Measurements from ENCODE around the gene OR14C36. TPM values are rescaled to one million over a fixed set of nuclear protein-coding genes. Genes with fewer than 3 reads are reported as not detected.
"Not testable (repeated sequence)": the region's sequence is repeated elsewhere in the genome, so short reads cannot be mapped to it uniquely, and the experiment has no call there.

Gene OR14C36, protein sequence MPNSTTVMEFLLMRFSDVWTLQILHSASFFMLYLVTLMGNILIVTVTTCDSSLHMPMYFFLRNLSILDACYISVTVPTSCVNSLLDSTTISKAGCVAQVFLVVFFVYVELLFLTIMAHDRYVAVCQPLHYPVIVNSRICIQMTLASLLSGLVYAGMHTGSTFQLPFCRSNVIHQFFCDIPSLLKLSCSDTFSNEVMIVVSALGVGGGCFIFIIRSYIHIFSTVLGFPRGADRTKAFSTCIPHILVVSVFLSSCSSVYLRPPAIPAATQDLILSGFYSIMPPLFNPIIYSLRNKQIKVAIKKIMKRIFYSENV
- polyA plus RNA-seq (2013, experiment 1 of 2): not detected
- not detected for polyA plus RNA-seq (2013, experiment 2 of 2)

DNA sequence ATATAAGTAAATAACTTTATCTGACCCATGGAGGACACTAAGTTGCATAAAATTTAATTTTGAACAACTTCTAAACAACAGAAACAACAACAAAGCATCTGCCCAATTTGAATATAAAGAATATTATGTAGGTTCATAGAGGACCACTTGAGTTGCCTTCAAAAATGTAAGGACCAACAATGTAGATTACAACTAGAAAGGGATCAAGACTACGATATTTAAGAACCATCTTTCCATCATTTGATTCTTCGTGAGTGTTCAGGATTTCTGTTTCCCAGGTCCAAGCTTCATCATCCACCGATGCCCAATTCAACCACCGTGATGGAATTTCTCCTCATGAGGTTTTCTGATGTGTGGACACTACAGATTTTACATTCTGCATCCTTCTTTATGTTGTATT is at the start of gene OR14C36:
TSS of gene OR14C36 (plus strand) at position 301 of the 400 bp plus-strand sequence. CDS start at position 301, 0 bp downstream.
- no peaks in the 10 kb centered on the region for H3K4me1 ChIP-seq (ENCODE audit: control insufficient read depth, insufficient read depth, low read length, poor library complexity, severe bottlenecking)
- WGBS, 2 experiments (ENCODE audit: insufficient coverage in 2 of 2): 40 to 53% methylated on average over 1 to 3 of the region's 4 CpGs
- no peaks in the 10 kb centered on the region for H3K36me3 ChIP-seq (ENCODE audit: control insufficient read depth, insufficient read depth, low read length)
- no peak within 1 kb of the TSS for H3K27ac ChIP-seq (ENCODE audit: low read depth, low read length, severe bottlenecking)
- H3K4me3 ChIP-seq (ENCODE audit: extremely low read depth, insufficient read depth, low read length, poor library complexity, severe bottlenecking): no peak within 1 kb of the TSS
- H3K9me3 ChIP-seq (ENCODE audit: control insufficient read depth, low read length): peaks cover 26% of the 10 kb centered on the region

DNA sequence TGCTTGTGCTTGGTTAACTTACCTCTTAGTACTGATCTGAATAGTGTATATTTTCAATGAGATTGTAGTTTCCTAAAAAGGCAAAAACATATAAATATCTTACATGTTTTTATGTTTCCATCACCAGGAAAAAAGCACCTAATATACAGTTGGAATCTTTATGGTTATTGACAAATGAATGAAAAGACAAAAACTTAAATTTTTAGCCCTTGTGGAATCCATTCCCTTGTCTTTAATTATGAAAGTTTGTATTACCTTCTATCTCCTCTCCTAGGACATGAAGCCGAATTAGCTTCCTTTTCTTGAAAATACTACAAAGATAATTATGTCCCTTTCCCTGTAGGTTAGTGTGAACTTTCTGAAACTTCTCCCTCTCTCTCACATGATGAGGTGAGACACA is 45.3 kb upstream of the OR14C36 start, which contains the start of gene OR2T12:
TSS of gene OR2T12 (minus strand) at position 101 of the 400 bp plus-strand sequence. CDS start 7,846 bp downstream, outside the sequence.
- no peaks in the 10 kb centered on the region for H3K36me3 ChIP-seq (ENCODE audit: control insufficient read depth, insufficient read depth, low read length)
- H3K27ac ChIP-seq (ENCODE audit: low read depth, low read length, severe bottlenecking): no peak within 1 kb of the TSS
- WGBS, 2 experiments (ENCODE audit: insufficient coverage in 2 of 2): no CpG with 5 or more reads among the region's 1 CpG
- H3K9me3 ChIP-seq (ENCODE audit: control insufficient read depth, low read length): peaks cover 23% of the 10 kb centered on the region
- H3K4me3 ChIP-seq (ENCODE audit: extremely low read depth, insufficient read depth, low read length, poor library complexity, severe bottlenecking): no peak within 1 kb of the TSS
- no peaks in the 10 kb centered on the region for H3K4me1 ChIP-seq (ENCODE audit: control insufficient read depth, insufficient read depth, low read length, poor library complexity, severe bottlenecking)

DNA sequence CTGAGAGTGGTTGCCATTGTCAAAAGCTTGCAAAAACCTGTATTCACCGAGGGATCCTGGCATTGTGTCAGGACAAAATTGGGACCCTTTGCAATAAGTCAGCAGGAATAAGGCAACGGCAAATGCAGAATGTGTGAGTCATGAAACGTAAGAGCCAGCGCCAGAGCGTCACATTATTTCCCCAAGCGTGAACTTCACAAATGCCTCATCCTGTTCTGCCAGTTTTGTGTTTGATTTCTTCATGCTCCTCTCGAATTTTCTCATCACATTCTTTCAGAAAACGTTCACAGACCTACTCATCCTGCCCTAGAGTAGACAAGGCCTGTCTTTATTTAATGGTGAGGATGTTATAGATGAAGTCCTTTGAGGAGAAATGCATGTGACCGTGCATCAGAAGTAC is 42.9 kb upstream of the OR14C36 start:
- not testable (repeated sequence) for H3K4me3 ChIP-seq (ENCODE audit: extremely low read depth, insufficient read depth, low read length, poor library complexity, severe bottlenecking); H3K27ac ChIP-seq (ENCODE audit: low read depth, low read length, severe bottlenecking); H3K36me3 ChIP-seq (ENCODE audit: control insufficient read depth, insufficient read depth, low read length); H3K4me1 ChIP-seq (ENCODE audit: control insufficient read depth, insufficient read depth, low read length, poor library complexity, severe bottlenecking)
- H3K9me3 ChIP-seq (ENCODE audit: control insufficient read depth, low read length): peaks cover 24% of the 10 kb centered on the region
- 73 to 93% methylated on average over 3 to 7 of the region's 9 CpGs for WGBS, 2 experiments (ENCODE audit: insufficient coverage in 2 of 2)

DNA sequence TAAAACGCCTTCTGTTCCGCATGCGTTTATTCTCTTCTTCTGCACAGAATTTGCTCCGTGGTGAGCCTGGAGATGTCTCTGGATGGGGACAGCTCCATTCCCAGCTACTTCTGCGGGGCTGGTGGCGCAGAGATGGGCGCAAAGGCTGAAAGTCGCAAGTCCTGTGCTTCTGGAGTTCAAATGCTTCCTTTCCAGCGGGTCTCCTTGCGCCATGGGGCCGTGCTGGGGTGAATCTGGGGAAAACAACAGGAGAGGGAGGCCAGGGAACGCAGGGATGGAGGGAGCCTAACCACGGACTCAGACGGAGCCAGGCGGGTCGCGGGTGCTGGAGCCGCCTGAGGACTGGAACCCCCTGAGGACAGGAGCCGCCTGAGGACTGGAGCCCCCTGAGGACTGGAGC is 42.5 kb upstream of the OR14C36 start:
- 73 to 77% methylated on average over 16 to 19 of the region's 19 CpGs for WGBS, 2 experiments (ENCODE audit: insufficient coverage in 2 of 2)
- H3K27ac ChIP-seq (ENCODE audit: low read depth, low read length, severe bottlenecking): no peak overlapping the region
- H3K9me3 ChIP-seq (ENCODE audit: control insufficient read depth, low read length): peaks cover 24% of the 10 kb centered on the region
- H3K4me1 ChIP-seq (ENCODE audit: control insufficient read depth, insufficient read depth, low read length, poor library complexity, severe bottlenecking): no peaks in the 10 kb centered on the region
- H3K4me3 ChIP-seq (ENCODE audit: extremely low read depth, insufficient read depth, low read length, poor library complexity, severe bottlenecking): no peak overlapping the region
- no peaks in the 10 kb centered on the region for H3K36me3 ChIP-seq (ENCODE audit: control insufficient read depth, insufficient read depth, low read length)

DNA sequence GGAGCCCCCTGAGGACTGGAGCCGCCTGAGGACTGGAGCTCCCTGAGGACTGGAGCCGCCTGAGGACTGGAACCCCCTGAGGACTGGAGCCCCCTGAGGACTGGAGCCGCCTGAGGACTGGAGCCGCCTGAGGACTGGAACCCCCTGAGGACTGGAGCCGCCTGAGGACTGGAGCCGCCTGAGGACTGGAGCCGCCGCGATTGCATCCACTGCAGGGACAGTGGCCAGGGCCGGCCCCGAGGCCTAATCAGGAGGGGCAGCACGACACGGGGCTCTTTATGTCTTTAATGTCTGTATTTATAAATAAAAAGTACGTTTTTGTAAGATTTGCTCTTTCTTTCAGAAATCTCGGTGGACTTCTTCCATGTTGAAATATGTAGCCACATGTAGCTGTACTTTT is 41.8 kb upstream of the OR14C36 start:
- WGBS, 2 experiments (ENCODE audit: insufficient coverage in 2 of 2): 70 to 75% methylated on average over 4 to 10 of the region's 15 CpGs
- H3K9me3 ChIP-seq (ENCODE audit: control insufficient read depth, low read length): peaks cover 27% of the 10 kb centered on the region

DNA sequence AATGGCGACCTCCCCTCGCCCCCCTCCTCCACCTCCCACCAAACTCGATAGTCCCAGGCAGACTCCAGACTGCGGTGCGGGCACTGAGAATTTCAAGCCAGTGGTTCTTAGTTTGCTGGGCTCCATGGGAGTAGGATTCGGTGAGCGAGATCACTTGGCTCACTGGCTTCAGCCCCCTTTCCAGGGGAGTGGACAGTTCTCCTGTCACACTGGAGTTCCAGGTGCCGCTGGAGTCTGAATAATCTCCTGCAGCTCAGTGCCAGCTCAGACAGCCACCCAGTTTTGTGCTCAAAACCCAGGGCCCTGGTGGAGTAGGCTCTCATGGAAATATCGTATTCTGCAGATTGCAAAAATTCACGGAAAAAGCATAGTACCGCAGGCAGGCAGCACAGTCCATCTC is 31.8 kb upstream of the OR14C36 start:
- WGBS, 2 experiments (ENCODE audit: insufficient coverage in 2 of 2): 81 to 84% methylated on average over 7 to 11 of the region's 11 CpGs
- no peaks in the 10 kb centered on the region for H3K36me3 ChIP-seq (ENCODE audit: control insufficient read depth, insufficient read depth, low read length)
- no peaks in the 10 kb centered on the region for H3K4me1 ChIP-seq (ENCODE audit: control insufficient read depth, insufficient read depth, low read length, poor library complexity, severe bottlenecking)
- H3K9me3 ChIP-seq (ENCODE audit: control insufficient read depth, low read length): peaks cover 48% of the 10 kb centered on the region
- H3K27ac ChIP-seq (ENCODE audit: low read depth, low read length, severe bottlenecking): no peak overlapping the region
- no peak overlapping the region for H3K4me3 ChIP-seq (ENCODE audit: extremely low read depth, insufficient read depth, low read length, poor library complexity, severe bottlenecking)

More for the DNA sequence above, 41.8 kb upstream of the OR14C36 start:
- H3K4me3 ChIP-seq (ENCODE audit: extremely low read depth, insufficient read depth, low read length, poor library complexity, severe bottlenecking); H3K27ac ChIP-seq (ENCODE audit: low read depth, low read length, severe bottlenecking); H3K36me3 ChIP-seq (ENCODE audit: control insufficient read depth, insufficient read depth, low read length); H3K4me1 ChIP-seq (ENCODE audit: control insufficient read depth, insufficient read depth, low read length, poor library complexity, severe bottlenecking): not testable (repeated sequence)

DNA sequence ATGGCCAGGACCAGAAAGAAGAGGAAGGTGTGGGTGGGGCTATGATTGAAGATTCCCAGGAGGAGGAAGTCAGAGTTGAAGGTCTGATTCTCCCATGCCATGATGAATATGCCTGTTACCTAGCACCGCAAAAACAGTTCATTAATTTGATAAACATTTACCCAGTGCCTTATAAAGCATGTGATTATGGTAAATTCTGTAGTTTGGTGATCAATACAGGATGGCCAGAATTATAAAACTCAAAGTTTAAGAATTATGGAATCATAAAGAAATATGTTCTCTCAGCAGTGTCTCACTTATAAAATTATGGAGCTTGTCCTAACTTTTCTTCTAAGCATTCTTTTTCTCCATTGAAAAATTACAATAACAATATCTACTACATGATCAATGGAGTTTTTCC is 24.1 kb upstream of the OR14C36 start, which contains the start of gene OR2M7:
TSS of gene OR2M7 (minus strand) at position 101 of the 400 bp plus-strand sequence. CDS start at position 101, 0 bp downstream.
- Histone ChIP-seq H3K4me3 (ENCODE audit: extremely low read depth, insufficient read depth, low read length, poor library complexity, severe bottlenecking) (no peak within 1 kb of the TSS), H3K27ac (ENCODE audit: low read depth, low read length, severe bottlenecking) (no peak within 1 kb of the TSS), H3K36me3 (ENCODE audit: control insufficient read depth, insufficient read depth, low read length) (no peaks in the 10 kb centered on the region), H3K9me3 (ENCODE audit: control insufficient read depth, low read length) (peaks cover 19% of the 10 kb centered on the region), H3K4me1 (ENCODE audit: control insufficient read depth, insufficient read depth, low read length, poor library complexity, severe bottlenecking) (no peaks in the 10 kb centered on the region)
- WGBS, 2 experiments (ENCODE audit: insufficient coverage in 2 of 2): no CpG with 5 or more reads among the region's 1 CpG

DNA sequence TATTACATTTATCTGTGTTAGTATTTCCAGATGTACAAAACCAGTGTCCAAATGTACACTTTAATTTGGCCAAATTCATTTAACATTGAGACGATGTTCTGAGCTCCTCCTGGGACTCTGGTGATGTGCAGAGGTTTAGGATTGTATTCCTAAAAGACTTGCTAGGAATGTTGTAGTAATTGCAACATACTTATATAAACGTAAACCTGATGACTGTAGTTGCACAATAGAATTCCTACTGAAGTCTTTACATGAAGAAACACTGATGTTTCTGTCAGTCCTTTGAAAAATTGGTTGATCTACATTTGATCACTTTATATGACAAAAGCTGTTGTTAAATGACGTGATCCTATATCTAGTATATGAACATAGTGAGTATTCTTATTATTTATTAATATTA is 5.1 kb upstream of the OR14C36 start:
- no CpG with 5 or more reads among the region's 3 CpGs for WGBS, 2 experiments (ENCODE audit: insufficient coverage in 2 of 2)
- no peaks in the 10 kb centered on the region for H3K4me1 ChIP-seq (ENCODE audit: control insufficient read depth, insufficient read depth, low read length, poor library complexity, severe bottlenecking)
- H3K36me3 ChIP-seq (ENCODE audit: control insufficient read depth, insufficient read depth, low read length): no peaks in the 10 kb centered on the region
- H3K4me3 ChIP-seq (ENCODE audit: extremely low read depth, insufficient read depth, low read length, poor library complexity, severe bottlenecking): no peak overlapping the region
- peaks cover 33% of the 10 kb centered on the region for H3K9me3 ChIP-seq (ENCODE audit: control insufficient read depth, low read length)
- H3K27ac ChIP-seq (ENCODE audit: low read depth, low read length, severe bottlenecking): no peak overlapping the region

DNA sequence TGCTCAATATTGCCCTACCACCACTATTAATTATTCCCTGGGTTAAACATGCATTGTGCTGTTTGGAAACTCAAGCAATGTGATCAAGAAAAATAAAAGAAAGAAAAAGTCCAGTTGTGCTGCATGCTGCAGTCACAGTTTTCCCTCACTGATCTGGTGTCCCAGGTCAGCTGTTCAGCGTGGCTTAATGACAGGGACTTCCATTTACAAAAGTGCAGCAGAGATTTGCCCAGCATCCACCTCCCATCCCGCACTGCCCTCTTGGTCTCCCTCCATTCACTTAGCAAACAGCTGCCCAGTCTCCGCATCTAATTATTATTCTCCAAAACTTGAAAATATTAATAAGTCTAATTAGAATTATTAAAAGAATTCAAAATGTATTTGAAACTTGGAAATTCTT is 10.8 kb downstream of the OR14C36 start:
- 11% methylated on average over 1 of the region's 3 CpGs for WGBS, 2 experiments (ENCODE audit: insufficient coverage in 2 of 2)
- H3K9me3 ChIP-seq (ENCODE audit: control insufficient read depth, low read length): peaks cover 56% of the 10 kb centered on the region
- H3K4me1 ChIP-seq (ENCODE audit: control insufficient read depth, insufficient read depth, low read length, poor library complexity, severe bottlenecking): no peaks in the 10 kb centered on the region
- H3K27ac ChIP-seq (ENCODE audit: low read depth, low read length, severe bottlenecking): no peak overlapping the region
- H3K36me3 ChIP-seq (ENCODE audit: control insufficient read depth, insufficient read depth, low read length): no peaks in the 10 kb centered on the region
- H3K4me3 ChIP-seq (ENCODE audit: extremely low read depth, insufficient read depth, low read length, poor library complexity, severe bottlenecking): no peak overlapping the region

DNA sequence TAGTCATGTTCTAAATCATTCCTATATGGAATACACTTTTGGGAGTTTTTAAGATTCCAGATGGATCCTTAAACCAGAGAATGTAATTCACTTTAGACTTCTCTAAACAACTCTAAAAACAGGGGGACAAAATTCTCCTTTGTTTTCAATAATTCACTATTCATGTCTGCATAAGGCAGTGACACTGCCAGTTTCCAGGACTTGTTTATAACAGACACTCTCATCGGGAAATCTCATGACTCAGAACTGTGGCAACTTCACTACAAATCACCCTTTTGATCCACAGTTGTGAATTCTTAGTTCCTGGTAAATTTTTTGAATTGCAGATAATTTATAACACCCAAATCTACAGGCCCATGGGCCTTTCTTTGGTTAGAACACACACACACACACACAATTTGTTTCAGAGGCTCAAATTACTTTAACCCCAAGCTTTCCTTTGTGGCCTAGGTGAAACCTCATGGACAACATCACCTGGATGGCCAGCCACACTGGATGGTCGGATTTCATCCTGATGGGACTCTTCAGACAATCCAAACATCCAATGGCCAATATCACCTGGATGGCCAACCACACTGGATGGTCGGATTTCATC is 12.6 kb downstream of the OR14C36 start, which contains the start of gene OR2T4:
TSS of gene OR2T4 (plus strand) at position 545 of the 595 bp plus-strand sequence. CDS start at position 545, 0 bp downstream.
- H3K36me3 ChIP-seq (ENCODE audit: control insufficient read depth, insufficient read depth, low read length): no peaks in the 10 kb centered on the region

DNA sequence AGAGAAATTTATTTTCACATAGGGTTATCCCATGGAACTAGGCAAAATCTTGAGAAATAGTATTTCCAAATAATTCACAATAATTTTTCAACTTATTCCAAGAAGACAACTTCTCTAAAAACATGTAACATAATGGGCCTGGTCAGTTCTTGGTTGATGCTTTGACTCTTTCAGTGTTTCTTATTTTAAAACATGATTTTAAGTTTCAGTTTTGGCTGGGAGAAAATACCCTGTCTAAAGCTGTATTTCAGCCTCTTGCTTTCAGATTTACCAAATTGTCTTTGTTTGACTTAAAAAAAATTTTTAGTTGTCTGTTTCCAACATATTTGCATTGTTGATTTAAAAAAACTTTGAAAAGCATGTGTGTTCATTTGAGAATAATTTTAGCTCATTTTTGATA is 18.0 kb downstream of the OR14C36 start:
- Histone ChIP-seq H3K4me3 (ENCODE audit: extremely low read depth, insufficient read depth, low read length, poor library complexity, severe bottlenecking) (no peak overlapping the region), H3K27ac (ENCODE audit: low read depth, low read length, severe bottlenecking) (no peak overlapping the region), H3K4me1 (ENCODE audit: control insufficient read depth, insufficient read depth, low read length, poor library complexity, severe bottlenecking) (no peaks in the 10 kb centered on the region), H3K36me3 (ENCODE audit: control insufficient read depth, insufficient read depth, low read length) (no peaks in the 10 kb centered on the region), H3K9me3 (ENCODE audit: control insufficient read depth, low read length) (peaks cover 62% of the 10 kb centered on the region)

More for the DNA sequence above, 12.6 kb downstream of the OR14C36 start, which contains the start of gene OR2T4:
- H3K4me3 ChIP-seq (ENCODE audit: extremely low read depth, insufficient read depth, low read length, poor library complexity, severe bottlenecking): no peak within 1 kb of the TSS
- no peaks in the 10 kb centered on the region for H3K4me1 ChIP-seq (ENCODE audit: control insufficient read depth, insufficient read depth, low read length, poor library complexity, severe bottlenecking)
- 24 to 25% methylated on average over 2 of the region's 3 CpGs for WGBS, 2 experiments (ENCODE audit: insufficient coverage in 2 of 2)
- H3K9me3 ChIP-seq (ENCODE audit: control insufficient read depth, low read length): peaks cover 51% of the 10 kb centered on the region
- no peak within 1 kb of the TSS for H3K27ac ChIP-seq (ENCODE audit: low read depth, low read length, severe bottlenecking)

Data from mesodermal cell (in vitro differentiated cells).